CD4-positive, alpha-beta T cell treated with Interleukin-6 for 4 hours (primary cell): ENCODE data around the gene TTLL12.

Source experiments
- DNase-seq: peaks from one replicate; pipeline ENCODE4 v3.0.0-alpha.2; 2020; ENCODE audit warnings: mixed read lengths

Gene TTLL12

DNA sequence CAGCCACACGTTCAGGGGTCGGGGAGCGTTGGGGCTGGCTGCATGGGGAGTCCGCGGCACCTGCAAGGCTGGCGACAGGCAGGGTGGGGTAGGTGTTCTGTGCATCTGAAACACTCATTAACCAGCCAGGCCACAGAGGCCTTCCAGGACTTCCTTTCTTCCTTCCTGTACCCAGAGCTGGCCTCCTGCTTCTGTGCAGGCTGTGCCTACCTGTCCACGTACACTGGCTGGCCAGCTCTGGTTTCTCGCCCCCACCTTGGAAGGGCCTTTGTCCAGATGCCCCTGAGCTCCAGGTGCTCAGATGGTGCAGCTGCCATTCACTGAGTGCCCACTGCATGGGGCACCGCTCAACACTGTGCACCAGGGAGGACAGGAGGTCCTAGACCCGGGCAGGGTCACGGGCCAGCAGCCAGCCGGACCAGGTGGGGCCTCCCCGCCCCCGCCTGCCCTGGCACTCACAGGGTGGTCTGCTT is 15.9 kb downstream of the TTLL12 start:
- no peak for DNase-seq

DNA sequence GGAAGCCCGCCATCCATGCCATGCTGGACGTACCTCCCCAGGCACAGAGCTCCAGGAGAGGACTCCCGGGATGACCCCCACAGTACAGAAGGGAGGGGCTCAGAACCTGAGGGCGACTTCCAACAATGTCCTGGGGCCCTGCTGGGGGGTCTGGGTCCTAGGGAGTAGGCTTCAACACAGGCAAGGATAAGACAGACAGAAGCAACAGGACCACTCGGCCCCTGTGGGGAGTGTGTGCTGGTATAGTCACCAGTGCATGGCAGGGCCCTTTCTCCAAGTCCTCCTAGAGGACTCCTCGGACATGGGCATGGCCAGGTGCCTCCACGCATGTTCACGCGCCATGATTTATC is 16.8 kb downstream of the TTLL12 start:
- DNase-seq, result no peak

GRCh38 chr22:43169310-43170130 is 17.4 kb downstream of the TTLL12 start:
- no peak for DNase-seq

DNA sequence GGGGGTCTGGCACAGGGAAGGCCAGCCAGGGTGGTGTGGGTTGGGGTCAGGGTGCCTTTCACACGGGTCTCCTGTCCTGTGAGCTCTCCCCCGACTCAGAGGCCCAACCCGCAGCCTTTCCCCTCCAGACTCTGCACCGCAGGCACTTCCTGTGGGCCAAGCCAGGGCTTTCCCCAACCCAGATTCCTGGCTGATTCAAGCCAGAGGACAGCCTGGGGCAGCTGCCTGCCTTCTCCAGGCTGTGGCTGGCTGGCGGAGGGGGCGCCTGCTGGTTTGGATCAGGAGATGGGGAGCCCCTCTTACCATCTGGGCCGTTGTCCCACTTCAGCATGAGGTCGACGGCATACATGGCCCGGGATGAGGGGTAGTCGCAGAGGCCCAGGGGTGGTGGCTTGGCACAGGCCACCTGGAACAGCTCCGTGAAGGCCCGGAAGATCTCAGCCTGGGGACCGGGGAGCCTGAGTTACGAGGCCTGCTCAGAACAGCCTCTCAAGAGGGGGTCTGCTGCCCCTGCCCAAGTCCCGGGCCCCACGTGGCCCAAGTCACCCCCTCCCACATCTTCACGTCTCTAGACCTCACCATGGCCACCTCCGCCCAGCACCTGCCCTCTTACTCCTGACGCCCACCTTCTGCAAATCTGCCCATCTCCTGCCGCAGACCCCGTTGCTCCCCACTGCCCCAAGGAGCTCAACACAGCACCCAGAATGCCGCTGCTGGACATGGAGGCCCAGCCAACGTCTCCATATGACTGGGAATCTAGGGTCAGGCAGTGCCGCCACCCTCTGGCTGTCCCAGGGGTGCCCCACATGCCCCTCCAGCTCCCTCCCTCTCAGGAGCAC is 18.2 kb downstream of the TTLL12 start:
- DNase-seq, result no peak

DNA sequence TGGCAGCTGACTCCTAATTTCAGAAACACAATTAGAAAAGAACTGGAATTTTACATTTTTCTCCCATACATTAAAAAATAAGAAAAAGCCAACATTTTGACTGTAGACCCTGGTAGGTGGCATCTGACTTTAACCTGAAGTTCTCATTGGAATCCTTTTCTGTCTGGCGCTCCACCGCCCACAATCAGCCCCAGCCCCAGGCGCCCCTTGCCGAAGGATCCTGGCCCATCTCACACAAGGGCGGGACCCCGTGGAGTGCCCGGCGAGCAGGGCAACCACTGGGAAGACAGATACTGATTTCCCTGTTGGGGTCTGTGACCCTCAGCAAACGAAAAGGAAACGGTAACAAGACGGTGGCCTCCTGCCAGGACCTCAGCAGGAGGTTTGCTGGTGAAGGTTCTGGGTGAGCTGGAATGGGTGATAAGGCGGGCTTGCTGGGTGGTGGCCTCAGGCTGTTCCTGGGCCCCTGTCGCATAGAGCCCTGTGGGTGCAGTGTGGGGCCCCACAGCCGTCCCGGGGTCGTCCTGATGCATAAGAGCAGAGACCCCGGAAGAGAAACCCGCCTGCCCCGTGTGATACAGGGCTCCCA is 19.8 kb downstream of the TTLL12 start:
- no peak for DNase-seq

DNA sequence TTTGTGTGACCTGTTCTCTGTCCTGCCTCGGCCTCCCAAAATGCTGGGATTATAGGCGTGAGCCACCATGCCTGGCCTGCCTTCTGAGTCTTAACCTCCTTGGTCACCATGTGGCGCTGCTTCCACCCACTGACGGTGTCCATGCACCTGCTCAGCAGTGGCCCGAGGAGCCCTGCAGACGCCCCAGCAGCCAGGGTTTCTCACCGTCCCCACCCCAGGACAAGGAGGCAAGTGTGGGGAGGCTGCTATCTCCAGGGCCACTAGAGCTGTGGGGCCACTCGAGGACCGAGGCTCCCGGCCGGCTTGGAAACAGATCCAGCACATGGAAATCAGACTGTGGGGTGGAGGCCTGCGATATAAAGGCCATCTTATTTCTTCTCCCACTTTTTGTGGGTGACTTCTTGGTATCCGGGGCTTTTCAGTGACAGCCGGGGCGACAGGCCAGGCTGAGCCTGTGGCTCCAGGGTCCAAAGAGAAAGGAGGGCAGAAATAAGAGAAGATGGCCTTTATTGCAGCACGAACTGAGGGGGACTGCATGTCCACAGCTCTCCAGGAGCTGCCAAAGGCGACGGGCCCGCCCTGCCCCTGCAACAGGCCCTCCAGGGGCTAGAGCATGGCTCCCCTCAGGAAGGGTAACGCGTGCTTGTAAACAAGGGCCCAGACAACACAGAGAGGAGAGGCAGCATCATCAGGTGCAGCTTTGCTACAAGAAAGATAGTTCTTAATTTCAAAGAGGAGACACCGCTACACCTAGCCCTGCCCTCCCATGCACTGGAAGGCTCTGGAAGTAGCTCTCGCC is 20.6 kb downstream of the TTLL12 start:
- DNase-seq, result no peak

DNA sequence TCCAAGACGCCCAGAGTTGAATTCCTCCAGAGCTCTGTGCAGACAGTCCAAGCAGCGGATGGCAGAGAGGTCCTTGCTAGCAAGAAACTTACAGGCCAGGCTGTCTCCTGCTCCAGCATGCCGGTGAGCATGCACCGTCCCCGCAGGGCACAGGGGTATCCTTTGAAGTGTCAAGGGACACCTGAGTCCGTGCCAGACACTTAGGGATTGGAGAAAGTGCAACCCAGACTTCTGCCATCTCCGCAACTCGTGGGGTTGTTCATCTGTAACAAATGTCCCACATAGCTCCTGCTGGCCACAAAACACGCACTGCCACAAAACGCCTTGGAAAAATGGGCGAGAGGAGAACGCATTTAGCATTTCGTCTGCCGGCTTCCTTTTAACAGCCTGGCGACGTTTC is 22.3 kb downstream of the TTLL12 start:
- DNase-seq, result no peak

DNA sequence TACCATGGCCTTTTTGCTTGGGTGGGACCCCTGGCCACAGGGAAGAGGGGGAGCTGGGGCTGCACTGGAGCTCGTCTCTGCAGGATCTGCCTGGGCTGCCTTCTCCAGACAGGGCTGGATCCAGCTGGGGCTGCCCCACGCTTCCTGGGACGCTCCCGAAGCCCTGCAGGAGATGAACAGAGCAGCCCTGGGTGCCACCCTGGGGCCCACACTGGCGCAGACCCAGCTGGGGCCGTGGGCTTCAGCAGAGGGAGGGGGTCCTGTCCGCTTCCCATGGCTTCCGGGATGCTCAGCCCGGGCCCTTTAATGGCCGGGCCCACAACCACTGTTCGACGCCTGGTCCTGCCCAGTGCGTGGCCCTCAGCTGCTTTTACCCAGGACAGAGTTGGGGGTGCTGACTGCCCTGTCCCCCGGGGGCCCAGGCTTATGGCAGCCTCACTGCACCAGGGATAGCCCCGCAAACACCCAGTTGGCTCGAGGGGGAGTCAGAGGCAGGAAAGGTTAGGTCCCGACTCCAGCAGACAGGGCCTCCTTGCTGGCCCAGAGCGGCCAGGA is 23.6 kb downstream of the TTLL12 start:
- no peak for DNase-seq

DNA sequence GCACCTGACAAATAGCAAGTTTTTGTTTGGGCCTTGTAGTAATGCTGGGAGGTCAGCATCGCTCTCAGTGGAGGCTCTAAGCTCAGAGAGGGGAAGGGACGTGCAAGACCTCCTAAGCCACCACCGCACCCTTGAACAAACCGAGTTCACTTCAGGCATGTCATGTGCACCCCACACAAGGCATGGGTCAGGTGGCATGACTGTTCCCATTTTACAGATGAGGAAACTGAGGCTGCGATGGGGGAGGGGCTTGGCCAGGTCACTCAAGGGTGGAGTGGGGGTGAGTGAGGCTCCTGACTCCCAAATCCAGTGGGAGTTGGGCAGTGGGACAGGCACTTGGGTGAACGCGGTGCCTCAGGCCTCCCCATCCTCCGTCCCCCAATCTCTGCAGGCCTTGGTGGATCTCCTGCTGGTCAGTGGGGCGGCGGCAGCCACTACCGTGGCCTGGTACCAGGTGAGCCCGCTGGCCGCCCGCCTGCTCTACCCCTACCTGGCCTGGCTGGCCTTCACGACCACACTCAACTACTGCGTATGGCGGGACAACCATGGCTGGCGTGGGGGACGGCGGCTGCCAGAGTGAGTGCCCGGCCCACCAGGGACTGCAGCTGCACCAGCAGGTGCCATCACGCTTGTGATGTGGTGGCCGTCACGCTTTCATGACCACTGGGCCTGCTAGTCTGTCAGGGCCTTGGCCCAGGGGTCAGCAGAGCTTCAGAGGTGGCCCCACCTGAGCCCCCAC is 24.4 kb downstream of the TTLL12 start:
- DNase-seq, result no peak

DNA sequence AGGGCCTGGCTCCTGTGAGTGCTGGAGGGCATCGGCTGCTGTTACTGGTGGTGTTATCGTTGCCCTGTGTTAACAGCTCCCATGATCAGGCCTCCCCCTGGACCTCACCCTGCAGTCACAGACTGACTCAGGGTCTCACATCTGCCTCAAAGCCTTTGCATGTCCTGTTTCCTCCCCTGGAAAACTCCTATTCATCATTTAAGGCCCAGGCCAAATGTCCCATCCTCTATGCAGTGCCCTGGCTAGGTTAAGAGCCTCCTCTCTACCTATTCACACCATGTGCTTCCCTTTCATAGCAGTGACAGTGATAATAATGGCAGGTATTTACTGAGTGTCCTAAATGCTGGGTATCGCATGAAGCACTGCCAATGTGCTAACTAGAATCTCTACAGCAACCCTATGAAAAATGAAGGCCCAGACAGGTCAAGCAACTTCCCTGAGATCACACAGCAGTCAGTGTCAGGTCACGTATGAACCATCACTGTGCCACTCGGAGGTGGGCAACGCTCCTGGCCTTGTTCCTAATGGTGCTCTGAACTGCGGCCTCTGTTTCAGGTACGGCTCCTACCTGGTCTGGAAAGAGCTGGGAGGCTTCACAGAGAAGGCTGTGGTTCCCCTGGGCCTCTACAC is 26.3 kb downstream of the TTLL12 start:
- no peak for DNase-seq

DNA sequence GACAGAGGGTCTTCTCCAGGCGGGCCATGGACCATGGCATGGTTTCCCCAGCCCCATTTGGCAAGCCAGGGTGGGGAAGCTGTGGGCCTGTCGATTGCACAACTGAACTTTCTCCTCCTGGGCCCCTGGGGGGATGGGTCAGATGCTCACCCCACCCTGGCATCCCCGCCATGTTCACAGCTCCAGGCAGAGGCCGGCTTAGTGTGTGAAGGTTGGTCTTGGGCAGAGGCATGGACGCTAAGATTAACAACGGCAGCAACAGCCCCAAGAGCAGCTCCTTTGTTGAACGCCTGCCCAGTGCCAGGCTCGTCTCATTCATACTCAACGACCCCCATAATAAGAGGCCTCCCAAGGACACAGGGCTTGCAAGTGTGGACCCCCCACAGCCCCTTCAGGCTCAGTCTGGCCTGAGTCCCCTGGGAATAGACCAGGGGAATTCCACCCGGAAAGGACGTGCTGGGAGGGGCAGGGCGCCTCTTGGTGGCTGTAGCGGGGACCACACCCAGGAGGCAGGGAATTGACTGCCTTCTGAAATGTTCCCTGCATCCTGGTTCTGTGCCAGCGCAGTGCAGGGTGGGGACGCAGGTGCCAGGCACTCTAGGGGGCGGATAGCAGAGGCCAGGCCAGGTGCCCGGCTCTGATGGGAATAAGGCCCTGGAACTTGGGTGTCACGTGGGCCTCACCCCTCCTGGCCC is 27.3 kb downstream of the TTLL12 start:
- DNase-seq, result no peak

DNA sequence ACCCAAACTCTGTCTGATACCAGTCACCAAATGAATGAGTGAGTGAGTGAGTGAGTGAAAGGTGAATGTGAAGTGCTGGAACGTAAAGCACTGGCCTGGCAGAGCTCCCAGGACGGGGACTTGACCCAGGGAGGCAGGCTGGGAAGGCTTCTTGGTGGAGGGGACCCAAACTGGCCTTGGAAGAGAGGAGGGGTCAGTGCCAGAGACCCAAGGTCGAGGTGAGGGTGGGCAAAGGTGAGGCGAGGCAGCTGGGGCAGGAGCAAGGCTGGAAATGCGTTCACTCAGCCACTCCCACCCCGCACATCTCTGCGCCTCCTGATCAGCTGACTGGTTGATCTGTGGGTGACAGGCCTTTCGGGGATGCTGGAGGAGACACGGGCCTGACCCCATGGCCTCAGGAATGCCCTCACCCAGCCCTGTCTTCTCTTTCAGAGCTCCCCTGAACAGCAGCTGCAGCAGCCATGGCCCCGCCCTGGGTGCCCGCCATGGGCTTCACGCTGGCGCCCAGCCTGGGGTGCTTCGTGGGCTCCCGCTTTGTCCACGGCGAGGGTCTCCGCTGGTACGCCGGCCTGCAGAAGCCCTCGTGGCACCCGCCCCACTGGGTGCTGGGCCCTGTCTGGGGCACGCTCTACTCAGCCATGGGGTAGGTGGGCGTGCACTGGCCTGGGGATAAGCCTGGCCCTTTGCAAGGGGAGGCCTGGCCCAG is 28.0 kb downstream of the TTLL12 start:
- DNase-seq, result no peak

DNA sequence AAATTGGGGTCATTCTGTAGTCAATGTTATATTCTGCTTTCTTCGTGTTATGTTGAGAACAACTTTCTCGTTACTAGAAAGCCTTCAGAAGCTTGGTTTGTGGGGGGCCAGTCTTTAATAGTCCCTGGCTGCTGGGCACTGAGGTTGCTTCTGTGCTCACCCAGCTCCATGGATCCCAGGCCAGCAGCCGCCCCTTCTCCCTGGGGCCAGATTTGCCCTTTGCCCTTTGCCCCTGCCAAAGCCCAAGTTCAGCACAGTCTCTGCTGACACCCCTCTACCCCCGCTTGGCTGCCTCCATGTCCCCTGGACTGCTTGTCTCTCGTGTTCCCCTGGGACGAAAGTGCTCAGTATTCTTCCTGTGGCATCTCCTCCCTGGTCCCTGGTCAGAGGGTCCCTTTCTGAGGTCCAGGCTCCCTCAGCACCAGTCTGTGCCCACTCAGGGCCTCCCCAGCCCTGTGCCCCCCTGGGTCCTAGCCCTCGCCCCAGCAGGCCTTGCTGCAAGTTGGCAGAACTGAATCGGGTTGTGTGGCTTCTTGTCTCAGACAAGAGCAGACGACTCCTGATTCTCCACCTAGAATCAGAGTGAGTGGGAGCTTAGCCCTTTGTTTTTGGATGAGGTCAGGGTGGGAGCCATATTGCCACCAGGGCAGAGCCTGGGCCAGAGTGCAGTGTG is 28.9 kb downstream of the TTLL12 start:
- DNase-seq, result no peak

GRCh38 chr22:43156413-43156812 is 30.5 kb downstream of the TTLL12 start:
- DNase-seq, result no peak

GRCh38 chr22:43155789-43156188 is 31.1 kb downstream of the TTLL12 start:
- DNase-seq, result no peak

GRCh38 chr22:43154887-43155536 is 31.9 kb downstream of the TTLL12 start:
- no peak for DNase-seq

DNA sequence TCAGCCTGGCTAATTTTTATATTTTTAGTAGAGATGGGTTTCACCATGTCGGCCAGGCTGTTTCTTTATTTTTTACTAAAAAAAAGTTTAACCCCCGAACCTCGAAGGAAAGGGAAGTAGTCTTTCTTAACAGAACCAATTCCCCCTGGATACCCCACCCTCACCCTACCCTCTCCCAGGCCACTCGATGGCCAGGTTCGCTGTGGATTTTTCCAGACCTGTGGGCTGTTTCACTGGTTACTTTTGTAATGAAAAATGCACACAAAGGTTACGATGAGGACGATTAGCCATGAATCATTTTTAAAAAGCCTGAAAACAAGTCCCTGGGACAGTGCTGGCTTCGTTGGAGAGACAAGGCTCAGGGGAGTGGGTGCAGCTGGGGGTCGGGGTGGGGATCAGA is 33.0 kb downstream of the TTLL12 start:
- no peak for DNase-seq

GRCh38 chr22:43152357-43153071 is 34.4 kb downstream of the TTLL12 start:
- peak; percentile 79 for DNase-seq
